PFSK-1 (cell line): ENCODE results near the gene RASGRP2.

Experiments used
- FOXP2 ChIP-seq: optimal IDR thresholded peaks from 2 replicates; pipeline ENCODE3; 2011; ENCODE audit warnings: borderline replicate concordance, control low read depth, inconsistent platforms; ENCODE audit not compliant: insufficient read depth; ENCODE audit errors: extremely low read length, extremely low read depth
- POLR2AphosphoS5 ChIP-seq: IDR thresholded peaks from 2 replicates; pipeline ENCODE4 v1.6.1; 2012; ENCODE audit warnings: low read depth, mild to moderate bottlenecking, control low read depth, low read length, moderate library complexity
- SIN3A ChIP-seq: IDR thresholded peaks from 2 replicates; pipeline ENCODE4 v1.6.1; 2012; ENCODE audit warnings: mild to moderate bottlenecking, low read length, moderate library complexity, borderline replicate concordance; ENCODE audit not compliant: insufficient read depth
- TAF1 ChIP-seq: IDR thresholded peaks from 2 replicates; pipeline ENCODE4 v1.6.1; 2012; ENCODE audit warnings: low read length, control low read depth, borderline replicate concordance; ENCODE audit not compliant: insufficient read depth
- TF ChIP-seq, protein P1 (sequence below), 2 experiments: IDR thresholded peaks; 2 replicates each; pipeline versions ENCODE4 v1.6.1 to v1.8.0; 2011 to 2012; ENCODE audit warnings: low read depth in 2 of 2, low read length in 2 of 2, control low read depth in 1 of 2, inconsistent platforms in 1 of 2, mild to moderate bottlenecking in 1 of 2, moderate library complexity in 1 of 2; ENCODE audit not compliant: insufficient read depth in 1 of 2

Gene RASGRP2

GRCh38 chr11:64762277-64762673 is 18.3 kb upstream of the RASGRP2 start:
- peak; percentile 74; the same call in 1 of the 2 replicates for TF ChIP-seq POLR2AphosphoS5
- no peak for TF ChIP-seq SIN3A
- TF ChIP-seq, protein P1, sequence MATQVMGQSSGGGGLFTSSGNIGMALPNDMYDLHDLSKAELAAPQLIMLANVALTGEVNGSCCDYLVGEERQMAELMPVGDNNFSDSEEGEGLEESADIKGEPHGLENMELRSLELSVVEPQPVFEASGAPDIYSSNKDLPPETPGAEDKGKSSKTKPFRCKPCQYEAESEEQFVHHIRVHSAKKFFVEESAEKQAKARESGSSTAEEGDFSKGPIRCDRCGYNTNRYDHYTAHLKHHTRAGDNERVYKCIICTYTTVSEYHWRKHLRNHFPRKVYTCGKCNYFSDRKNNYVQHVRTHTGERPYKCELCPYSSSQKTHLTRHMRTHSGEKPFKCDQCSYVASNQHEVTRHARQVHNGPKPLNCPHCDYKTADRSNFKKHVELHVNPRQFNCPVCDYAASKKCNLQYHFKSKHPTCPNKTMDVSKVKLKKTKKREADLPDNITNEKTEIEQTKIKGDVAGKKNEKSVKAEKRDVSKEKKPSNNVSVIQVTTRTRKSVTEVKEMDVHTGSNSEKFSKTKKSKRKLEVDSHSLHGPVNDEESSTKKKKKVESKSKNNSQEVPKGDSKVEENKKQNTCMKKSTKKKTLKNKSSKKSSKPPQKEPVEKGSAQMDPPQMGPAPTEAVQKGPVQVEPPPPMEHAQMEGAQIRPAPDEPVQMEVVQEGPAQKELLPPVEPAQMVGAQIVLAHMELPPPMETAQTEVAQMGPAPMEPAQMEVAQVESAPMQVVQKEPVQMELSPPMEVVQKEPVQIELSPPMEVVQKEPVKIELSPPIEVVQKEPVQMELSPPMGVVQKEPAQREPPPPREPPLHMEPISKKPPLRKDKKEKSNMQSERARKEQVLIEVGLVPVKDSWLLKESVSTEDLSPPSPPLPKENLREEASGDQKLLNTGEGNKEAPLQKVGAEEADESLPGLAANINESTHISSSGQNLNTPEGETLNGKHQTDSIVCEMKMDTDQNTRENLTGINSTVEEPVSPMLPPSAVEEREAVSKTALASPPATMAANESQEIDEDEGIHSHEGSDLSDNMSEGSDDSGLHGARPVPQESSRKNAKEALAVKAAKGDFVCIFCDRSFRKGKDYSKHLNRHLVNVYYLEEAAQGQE (IDR thresholded peaks at IDR 0.05; ENCODE audit: insufficient read depth in 1 of 2, low read depth in 2 of 2, low read length in 2 of 2), result no peak

- TF ChIP-seq TAF1, result no peak
- 0 out of 2 replicates have a peak, but pooled peaks have one; percentile 25 for TF ChIP-seq POLR2AphosphoS5
- TF ChIP-seq SIN3A, result 0 out of 2 replicates have a peak, but pooled peaks have one; percentile 6
- TF ChIP-seq, protein P1 (IDR thresholded peaks at IDR 0.05; ENCODE audit: insufficient read depth in 1 of 2, low read depth in 2 of 2, low read length in 2 of 2), result no peak
- TF ChIP-seq FOXP2, result no peak
Measured at GRCh38 chr11:64760759-64761420, 16.9 kb upstream of the RASGRP2 start.

- TF ChIP-seq FOXP2 (no peak), TAF1 (no peak), SIN3A (no peak), POLR2AphosphoS5 (no peak)
- TF ChIP-seq, protein P1 (IDR thresholded peaks at IDR 0.05; ENCODE audit: insufficient read depth in 1 of 2, low read depth in 2 of 2, low read length in 2 of 2), result no peak
Measured at GRCh38 chr11:64759722-64760719, 16.1 kb upstream of the RASGRP2 start, which contains the start of gene PYGM. PYGM (minus strand) TSS chr11:64759974; CDS start chr11:64759898, 76 bp downstream.

DNA sequence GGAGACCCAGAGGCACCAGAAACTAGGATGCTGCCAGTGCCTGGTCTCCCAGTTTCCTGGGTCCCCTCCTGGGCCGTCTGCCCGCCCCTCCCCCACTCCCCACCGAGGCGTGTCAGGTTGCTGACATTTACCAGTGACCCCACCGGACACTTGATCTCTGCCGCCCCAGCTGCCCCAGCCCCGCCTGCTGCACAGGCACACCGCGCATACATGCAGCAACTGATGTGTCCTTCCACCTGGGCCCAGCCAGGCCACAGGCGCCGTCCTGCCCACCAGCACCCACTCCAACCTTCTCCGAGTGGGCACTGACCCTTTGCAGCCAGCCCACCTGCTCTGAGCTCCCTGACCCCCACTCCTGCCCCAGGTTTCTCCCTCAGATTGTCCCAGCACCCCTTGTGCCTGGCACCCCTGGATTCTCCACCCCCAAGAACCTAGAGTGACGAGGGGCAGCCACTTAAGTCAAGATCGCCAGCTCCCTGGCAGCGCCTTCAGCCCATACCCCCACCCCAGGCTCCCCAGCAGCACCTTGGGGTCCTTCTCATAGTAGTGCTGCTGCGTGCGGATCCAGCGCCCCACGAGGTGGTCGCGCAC is 15.3 kb upstream of the RASGRP2 start:
- no peak for TF ChIP-seq TAF1
- TF ChIP-seq POLR2AphosphoS5, result no peak
- TF ChIP-seq SIN3A, result no peak
- TF ChIP-seq, protein P1 (IDR thresholded peaks at IDR 0.05; ENCODE audit: insufficient read depth in 1 of 2, low read depth in 2 of 2, low read length in 2 of 2), result no peak
- TF ChIP-seq FOXP2, result no peak
